Activated CD4-positive, alpha-beta T cell treated with anti-CD3 and anti-CD28 coated beads, Interleukin-2, amount 50 U/mL, for 24 hours (primary cell): ENCODE measurements around the gene MAML3.

ENCODE experiments used
- DNase-seq, 2 donors: peaks; one replicate each; pipeline ENCODE4 v3.0.0-alpha.2; 2020; ENCODE audit warnings: low read depth in 1 of 2, low spot score in 1 of 2

The MAML3 gene

DNA sequence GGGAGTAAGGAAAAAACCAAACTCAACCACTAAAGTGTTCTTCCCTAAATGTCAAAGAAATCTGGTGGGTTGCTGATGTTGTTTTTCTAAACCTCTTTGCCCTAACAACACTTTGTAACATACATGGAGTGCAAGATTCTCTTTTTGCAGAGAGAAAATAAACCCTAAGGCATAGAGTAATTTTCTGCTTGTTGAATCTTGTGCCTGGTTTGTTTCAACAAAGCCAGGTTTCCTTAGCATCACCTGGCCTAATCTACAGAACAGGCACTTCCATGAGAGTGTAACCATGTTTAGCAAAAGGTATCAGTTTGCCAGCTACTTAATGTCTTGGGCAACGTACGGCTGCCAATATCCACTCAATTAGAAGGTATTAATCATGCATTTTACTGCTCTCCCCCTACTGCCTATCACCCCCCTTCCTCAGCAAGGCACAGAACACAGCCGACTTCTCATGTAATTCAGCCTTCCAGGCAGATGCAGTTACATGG lies 219.2 kb downstream of the MAML3 start:
- no peak for DNase-seq

DNA sequence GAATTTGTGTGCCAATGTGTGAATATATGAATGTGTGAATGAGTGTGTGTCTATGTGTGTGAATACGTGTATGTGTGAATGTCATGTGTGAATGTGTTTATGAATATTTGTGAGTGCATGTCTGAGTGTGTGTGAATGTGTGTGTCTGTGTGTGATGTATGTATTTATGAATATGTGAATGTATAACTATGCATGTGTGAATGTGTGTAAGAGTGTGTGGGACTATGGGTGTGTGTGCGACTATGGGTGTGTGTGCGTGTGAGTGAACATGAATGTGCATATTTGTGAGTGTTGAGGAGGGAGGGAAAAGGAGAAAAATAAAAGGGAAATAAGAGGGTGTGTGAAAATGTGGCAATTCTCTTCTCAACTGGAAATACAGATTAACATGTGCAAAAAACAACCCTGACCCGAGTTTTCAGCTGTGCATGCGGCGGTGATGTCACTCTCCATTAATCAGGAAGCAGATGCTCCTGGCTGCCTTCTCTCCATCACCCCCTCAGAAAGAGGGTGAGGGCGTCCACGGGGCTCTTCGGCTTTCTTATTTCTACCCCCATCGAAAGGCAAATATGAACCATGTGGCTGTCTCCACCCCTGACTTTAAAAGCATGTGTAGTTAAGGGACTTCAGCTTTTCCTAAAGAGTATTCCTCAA lies 219.8 kb downstream of the MAML3 start:
- no peak for DNase-seq

DNA sequence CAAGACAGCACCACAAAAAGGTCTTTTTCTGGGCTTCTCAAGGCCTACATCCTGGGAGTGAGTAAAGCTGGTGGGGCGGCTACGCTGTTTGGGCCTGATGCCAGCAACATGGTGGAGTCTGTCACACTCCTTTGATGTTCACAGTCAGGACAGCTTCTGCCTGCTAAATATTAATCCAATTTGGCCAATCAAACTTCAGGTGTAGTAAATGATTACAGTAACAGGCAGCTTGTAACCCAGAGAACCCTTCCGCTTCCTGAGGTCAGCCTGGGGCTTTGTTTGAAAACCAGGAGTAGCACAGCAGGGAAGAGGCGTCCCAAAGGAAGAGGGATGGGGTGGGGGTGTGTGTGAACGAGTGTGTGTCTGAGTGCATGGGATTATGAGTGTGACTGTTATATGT lies 220.4 kb downstream of the MAML3 start:
- DNase-seq = no peak

DNA sequence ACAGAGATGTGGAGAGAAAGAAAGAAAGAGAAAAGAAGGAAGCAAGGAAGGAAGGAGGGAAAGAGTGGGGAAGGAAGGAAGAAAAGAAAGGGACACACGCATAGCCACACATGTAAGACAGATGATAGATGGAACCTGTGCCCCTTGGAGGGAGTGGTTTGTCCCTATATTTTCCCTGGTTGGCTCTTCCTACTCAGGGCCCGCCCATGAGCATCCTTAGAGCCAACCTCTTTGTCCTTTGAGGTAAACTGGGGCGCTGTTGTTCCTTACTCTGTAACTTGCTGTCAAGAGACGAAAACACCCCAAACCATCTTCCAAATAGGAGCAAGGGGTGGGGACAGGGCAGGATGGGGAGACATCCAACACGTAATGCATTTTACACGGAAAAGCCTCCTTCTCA lies 220.9 kb downstream of the MAML3 start:
- DNase-seq = no peak

DNA sequence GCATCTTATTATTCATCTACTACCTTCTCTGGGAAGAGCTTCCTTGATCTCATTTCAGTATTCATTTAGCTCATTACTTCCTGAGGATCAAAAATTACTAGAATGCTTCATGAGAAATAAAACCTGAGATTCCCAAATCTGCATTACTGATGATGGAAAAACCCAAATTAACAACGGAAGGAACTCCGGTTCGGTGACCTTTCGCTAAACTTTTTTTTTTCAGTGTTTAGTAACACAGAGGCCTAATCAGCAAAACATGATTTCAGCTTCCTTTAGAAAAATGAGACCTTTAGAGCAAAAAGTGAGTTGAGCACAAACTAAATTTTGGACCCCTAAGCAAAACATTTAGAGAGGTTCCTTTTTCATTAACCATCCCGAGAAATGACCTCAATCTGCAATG lies 229.2 kb downstream of the MAML3 start:
- no peak for DNase-seq

DNA sequence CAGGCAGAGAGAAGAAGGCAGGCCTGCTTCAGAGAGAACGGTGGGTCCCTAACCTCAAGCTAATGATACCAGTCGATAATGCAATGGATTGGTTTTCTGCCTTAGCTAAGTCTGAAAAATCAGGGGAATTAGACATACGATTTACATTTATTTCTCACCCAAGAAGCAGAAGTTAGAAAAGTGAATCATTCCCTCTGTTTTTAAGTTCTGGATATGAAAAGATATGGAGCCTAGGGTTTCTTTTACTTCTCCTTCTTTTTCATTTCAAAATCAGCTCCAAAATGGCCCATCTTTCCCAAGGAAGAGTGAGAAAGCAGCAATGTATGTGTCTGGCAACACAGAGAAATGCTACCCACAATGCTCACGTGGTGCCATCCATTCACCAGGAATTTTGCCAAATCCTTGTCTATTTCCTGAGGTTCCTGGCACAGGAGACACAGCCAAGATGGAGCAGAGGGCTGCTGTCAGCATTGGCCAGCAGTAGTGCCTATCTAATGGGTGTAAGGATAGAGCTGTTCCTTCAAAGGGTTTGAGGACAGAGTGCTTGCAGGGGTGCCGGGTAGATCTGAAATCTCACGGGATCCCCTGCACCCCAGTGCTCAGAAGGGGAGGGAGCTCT lies 231.5 kb downstream of the MAML3 start:
- no peak for DNase-seq

- no peak for DNase-seq
Measured at GRCh38 chr4:139921429-139922184, 232.4 kb downstream of the MAML3 start.

DNA sequence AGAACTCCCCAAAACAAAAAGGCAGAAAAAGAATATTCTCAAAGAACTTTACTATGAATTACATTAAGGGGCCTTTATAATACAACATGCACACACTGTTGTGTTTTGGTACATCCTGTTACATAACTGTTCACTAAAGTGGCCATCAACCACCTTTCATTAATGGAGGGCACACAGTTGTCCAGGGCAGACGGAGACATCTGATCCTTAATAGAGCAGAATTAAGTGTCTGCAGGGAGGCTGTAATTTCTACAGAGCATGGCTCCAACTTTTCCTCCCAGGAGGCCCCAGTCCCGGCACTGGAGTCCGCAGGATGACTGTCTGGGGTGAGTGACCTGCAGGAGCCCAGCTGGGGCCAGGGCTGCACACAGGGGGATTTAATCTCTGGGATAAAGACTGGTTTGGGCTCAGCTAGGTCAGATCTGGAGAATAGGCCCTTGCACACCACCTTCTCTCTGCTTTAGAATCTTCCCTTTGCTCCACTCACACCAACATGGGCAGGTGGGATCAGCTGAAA lies 233.4 kb downstream of the MAML3 start:
- DNase-seq = no peak

GRCh38 chr4:139919521-139919920 lies 234.5 kb downstream of the MAML3 start:
- DNase-seq = no peak

DNA sequence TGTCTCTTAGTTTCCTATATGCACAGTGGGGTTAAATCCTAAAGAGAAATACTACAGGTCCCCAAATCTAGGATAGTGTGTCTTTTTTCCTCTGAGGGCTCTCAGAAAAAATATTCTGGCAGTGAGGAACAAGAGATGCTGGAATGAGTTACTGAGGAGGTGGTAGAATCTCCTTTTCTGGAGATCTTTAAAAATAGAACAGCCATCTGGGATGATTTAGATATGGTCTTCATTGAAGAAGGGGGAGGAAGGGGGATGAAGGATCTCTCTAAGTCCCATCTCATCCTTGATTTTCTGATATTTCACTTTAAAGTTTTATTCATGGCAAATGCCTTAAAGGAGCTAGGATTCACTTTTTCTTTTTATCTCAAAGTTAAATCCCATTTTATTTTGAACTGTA lies 235.0 kb downstream of the MAML3 start:
- no peak for DNase-seq

- no peak for DNase-seq
Measured at GRCh38 chr4:139918591-139918990, 235.4 kb downstream of the MAML3 start.

GRCh38 chr4:139917896-139918295 lies 236.1 kb downstream of the MAML3 start:
- no peak for DNase-seq

DNA sequence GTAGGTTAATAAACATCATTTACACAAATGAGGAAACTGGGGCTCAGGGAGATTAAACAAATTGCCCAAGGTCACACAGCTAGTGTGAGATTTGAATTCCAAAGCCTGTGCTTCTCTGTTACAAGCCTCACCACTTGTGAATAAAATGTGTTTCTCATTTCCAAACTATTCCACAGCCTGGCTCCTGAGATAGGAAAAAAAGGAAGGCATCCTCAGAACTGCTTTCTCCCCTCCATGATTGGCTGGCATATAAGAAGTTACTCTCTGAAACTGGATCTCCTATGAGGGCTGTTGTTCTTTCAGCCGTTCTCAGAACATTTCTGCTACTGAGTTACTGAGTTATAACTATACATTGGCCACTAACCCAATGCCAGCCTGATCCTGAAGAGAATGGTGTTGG lies 237.9 kb downstream of the MAML3 start:
- no peak for DNase-seq

GRCh38 chr4:139915037-139915436 lies 238.9 kb downstream of the MAML3 start:
- no peak for DNase-seq

GRCh38 chr4:139913995-139914598 lies 239.9 kb downstream of the MAML3 start:
- no peak for DNase-seq

DNA sequence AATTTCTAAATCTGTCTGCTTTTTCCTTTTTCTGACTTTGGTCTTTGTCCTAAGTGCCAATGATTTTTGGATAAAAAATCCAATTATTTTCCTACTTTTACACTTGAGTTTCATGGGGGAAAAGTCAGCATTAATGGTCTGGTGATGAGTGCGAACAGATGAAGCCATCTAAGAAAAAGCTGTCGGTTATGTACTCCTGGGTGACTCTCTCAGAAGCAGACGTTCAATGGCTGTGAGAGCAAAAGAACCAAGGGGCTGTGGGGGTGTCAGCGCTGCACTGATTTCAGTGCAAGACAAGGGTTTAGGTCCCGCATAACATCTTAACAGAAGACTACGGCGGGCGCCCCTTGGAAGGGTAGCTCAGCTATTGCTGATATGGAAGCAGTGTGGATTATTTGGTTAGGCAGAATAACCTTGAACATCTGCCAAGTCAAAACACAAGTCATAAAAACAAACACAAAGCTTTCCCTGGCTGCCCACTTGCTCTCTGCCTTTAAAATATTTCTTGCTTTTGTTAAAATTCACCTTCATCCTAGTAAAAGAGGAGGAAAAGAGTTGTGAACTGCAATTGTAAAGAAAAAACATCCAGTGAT lies 240.5 kb downstream of the MAML3 start:
- no peak for DNase-seq

DNA sequence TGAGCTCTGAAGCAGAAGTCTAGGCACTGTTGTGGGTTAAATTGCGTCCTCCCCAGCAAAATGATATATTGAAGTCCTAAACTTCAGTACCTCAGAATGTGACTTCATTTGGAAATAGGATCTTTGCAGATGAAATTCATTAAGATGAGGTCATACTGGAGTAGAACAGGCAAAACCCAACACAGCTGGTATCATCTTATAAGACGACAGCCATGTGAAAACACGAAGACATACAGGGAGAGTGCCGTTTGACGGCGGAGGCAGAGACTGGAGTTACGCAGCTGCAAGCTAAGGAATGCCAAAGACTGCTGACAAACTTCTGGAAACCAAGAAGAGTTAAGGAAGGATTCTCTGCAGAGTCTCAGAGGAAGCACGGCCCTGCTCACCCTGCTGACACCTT lies 241.5 kb downstream of the MAML3 start:
- no peak for DNase-seq

DNA sequence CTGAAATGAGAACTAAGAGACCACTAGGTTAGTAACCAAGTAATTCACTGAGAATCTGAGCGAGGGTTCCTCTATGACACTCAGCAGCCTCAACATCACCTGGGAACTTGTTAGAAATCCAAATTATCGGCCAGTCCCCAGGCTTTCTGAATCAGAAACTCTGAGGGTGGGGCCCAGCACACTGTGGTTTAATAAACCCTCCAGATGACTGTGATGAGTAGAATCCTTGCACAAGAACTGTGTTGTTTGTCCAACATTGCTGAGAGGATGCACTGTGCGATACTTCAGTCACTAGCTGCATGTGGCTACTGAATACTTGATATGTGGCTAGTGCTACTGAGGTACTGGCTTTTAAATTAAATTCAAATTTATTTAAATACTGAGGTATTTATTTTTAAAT lies 243.9 kb downstream of the MAML3 start:
- no peak for DNase-seq

DNA sequence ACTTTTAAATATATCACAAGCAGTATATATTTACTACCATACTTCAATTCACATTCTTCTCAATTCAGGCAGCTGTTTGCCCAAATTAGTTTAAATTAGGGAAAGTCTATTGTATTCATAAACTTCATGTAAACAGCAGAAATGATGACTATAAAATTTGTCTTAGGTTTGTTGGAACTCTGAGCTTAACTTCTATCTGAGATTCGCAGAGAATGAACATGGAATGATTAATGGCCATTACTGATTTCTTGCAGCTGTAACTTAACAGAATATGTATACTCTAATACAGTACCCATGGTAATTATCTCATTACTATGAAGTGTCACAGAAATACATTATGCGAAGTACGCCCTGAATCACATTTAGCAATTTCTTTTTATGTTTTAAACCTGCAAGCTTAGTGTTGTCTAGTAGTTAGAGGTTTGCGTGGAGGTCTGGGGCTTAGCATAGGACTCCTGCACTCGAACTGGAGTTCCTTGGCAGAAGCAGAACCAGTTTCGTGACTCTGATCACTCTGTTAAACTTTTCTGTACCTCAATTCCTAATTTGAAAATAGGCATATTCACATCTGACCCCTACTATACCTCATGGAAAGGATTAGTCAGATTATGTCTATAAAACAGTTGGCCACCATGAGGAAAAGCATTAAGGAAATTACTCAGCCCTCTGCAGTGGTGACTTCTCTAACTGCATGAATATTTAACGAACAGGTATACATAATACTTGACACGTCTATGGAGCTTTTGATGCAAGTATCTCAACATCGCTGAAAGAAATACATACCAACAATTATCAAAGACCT lies 245.1 kb downstream of the MAML3 start:
- DNase-seq = no peak

DNA sequence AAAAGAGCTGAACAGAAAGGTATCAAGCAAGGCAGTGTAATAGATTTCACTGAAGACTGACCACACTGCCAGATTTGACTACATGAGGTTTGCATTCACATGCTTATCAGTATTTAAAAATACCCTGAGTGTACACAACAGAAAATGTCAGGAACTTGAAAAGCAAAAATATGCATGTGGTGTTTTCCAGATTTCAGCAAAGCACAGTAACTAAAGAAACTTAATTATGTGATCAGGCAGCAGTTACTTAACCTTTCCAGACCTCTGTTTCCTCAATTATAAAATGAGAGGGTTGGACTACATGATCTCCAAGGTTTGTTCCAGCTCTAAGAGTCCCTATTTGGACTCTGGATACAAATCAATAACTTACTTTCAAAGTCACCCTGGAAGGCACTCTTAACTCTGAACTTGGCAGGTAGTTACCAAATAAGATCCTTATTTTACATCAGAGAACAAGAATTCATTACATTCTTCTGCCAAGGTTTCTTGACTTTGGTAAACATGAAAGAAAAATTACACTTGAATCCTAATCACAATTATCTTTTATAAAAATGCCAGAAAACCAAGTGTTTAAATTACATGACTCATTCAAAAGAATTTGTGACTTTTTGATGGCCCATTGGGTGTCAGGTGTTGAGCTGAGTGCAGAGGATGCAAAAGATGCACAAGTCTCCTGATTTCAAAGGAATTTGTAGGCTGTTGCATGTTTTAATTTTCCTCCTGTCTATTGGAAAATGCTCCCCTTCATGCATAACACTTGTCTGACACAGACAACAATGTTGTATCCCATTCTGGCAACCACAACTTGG lies 246.8 kb downstream of the MAML3 start:
- DNase-seq = no peak
